A549 (cell line): ENCODE data around the gene GHDC. TPM values are rescaled to one million over a fixed set of nuclear protein-coding genes. Genes with fewer than 3 reads are reported as not detected.

ENCODE experiments used
- ATAC-seq, 2 experiments: fragments of 200-7000 bp in 1 of 2; fragments of >200 bp in 1 of 2; cut with Nextera tagmentation in 1 of 2; cut with Tn5 transposase in 1 of 2; 3 replicates each; pipeline versions ENCODE4 v1.8.0 to v1.9.1; 2018 to 2020; ENCODE audit warnings: mild to moderate bottlenecking in 1 of 2, moderate library complexity in 1 of 2
- CTCF ChIA-PET: fragments of 300-600 bp; sonication (Branson Sonifier 250); formaldehyde crosslinking; extraction: SDS; loops from one replicate; lab custom pipeline; 2021; ENCODE audit warnings: antibody characterized with exemption, inconsistent platforms; lab: Yijun Ruan, JAX
- POLR2A ChIA-PET: fragments of 350-600 bp; formaldehyde crosslinking; extraction: SDS; loops from one replicate; lab custom pipeline; 2021; ENCODE audit warnings: antibody characterized with exemption, inconsistent platforms; lab: Yijun Ruan, JAX
- DNase-seq, 2 experiments: peaks; one replicate each; pipeline versions ENCODE4 v3.0.0 to v3.0.0-alpha.2; 2011 to 2016; ENCODE audit warnings: low read depth in 1 of 2, low spot score in 1 of 2
- FAIRE-seq: peaks from 2 replicates; lab custom pipeline; 2011; peaks lifted over from hg19 to GRCh38; lab: Jason Lieb, UNC
- H3K27ac ChIP-seq, 2 experiments: fragments of >200 bp; sonication (Bioruptor Twin); formaldehyde crosslinking; 3 replicates each; pipeline ENCODE4 v1.5.1; 2016 to 2017
- H3K4me1 ChIP-seq: fragments of >200 bp; sonication (Bioruptor Twin); formaldehyde crosslinking; 3 replicates; pipeline ENCODE4 v1.6.1; 2016
- H3K4me2 ChIP-seq: fragments of >200 bp; sonication (Bioruptor Twin); formaldehyde crosslinking; 3 replicates; pipeline ENCODE4 v1.6.1; 2016
- H3K4me3 ChIP-seq: fragments of >200 bp; sonication (Bioruptor Twin); formaldehyde crosslinking; 3 replicates; pipeline ENCODE4 v1.5.1; 2016
- H3K9me3 ChIP-seq: fragments of >200 bp; sonication (Bioruptor Twin); formaldehyde crosslinking; 3 replicates; pipeline ENCODE4 v1.6.1; 2016
- ATOH8 ChIP-seq: fragments of 250-450 bp; sonication (Bioruptor Pico); IDR thresholded peaks from 2 replicates; pipeline ENCODE4 v1.5.0; 2020; ENCODE audit warnings: low read depth, mild to moderate bottlenecking, moderate library complexity
- BHLHE40 ChIP-seq: IDR thresholded peaks from 2 replicates; pipeline ENCODE4 v1.6.1; 2012; ENCODE audit warnings: low read depth, low read length, inconsistent platforms
- CEBPB ChIP-seq, 2 experiments: fragments of >200 bp in 1 of 2; sonication (Bioruptor Twin) in 1 of 2; formaldehyde crosslinking in 1 of 2; IDR thresholded peaks; 2 replicates each; pipeline ENCODE4 v1.6.1; 2012 to 2016
- CHD4 ChIP-seq: fragments of 200-600 bp; sonication (generic); IDR thresholded peaks from 2 replicates; pipeline ENCODE4 v1.6.1; 2016; ENCODE audit warnings: antibody characterized with exemption, mild to moderate bottlenecking, borderline replicate concordance
- CTCF ChIP-seq: fragments of >200 bp; sonication (Bioruptor Twin); formaldehyde crosslinking; IDR thresholded peaks from 3 replicates; pipeline ENCODE4 v1.5.1; 2016
- E2F6 ChIP-seq: IDR thresholded peaks from 2 replicates; pipeline ENCODE4 v1.6.1; 2012; ENCODE audit warnings: low read depth, borderline replicate concordance
- EHMT2 ChIP-seq: fragments of 200-600 bp; sonication (generic); IDR thresholded peaks from 2 replicates; pipeline ENCODE4 v1.6.1; 2016; ENCODE audit warnings: antibody characterized with exemption, low read depth, mild to moderate bottlenecking, moderate library complexity
- EP300 ChIP-seq, 2 experiments: fragments of >200 bp; sonication (Bioruptor Twin); formaldehyde crosslinking; IDR thresholded peaks; 2 replicates in 1 of 2; 3 replicates in 1 of 2; pipeline ENCODE4 v1.6.1; 2016 to 2017
- FOSB ChIP-seq: fragments of 250-450 bp; sonication (Bioruptor Pico); IDR thresholded peaks from 2 replicates; pipeline ENCODE4 v1.5.0; 2020; ENCODE audit warnings: mild to moderate bottlenecking, moderate library complexity
- GATA3 ChIP-seq: IDR thresholded peaks from 2 replicates; pipeline ENCODE4 v1.6.1; 2012; ENCODE audit warnings: borderline replicate concordance
- HDAC2 ChIP-seq: fragments of 200-600 bp; sonication (generic); IDR thresholded peaks from 2 replicates; pipeline ENCODE4 v1.6.1; 2016
- HES2 ChIP-seq: fragments of >200 bp; sonication (Bioruptor Twin); formaldehyde crosslinking; IDR thresholded peaks from 2 replicates; pipeline ENCODE4 v1.6.1; 2016
- HEYL ChIP-seq: fragments of 250-450 bp; sonication (Bioruptor Pico); IDR thresholded peaks from 2 replicates; pipeline ENCODE4 v1.8.0; 2021; ENCODE audit warnings: mild to moderate bottlenecking, moderate library complexity
- HOXA7 ChIP-seq: fragments of 250-450 bp; sonication (Bioruptor Pico); IDR thresholded peaks from 2 replicates; pipeline ENCODE4 v1.5.0; 2020; ENCODE audit warnings: mild to moderate bottlenecking, moderate library complexity
- HOXB13 ChIP-seq: fragments of 250-450 bp; sonication (Bioruptor Pico); IDR thresholded peaks from 2 replicates; pipeline ENCODE4 v1.5.0; 2020; ENCODE audit warnings: low read depth, mild to moderate bottlenecking, moderate library complexity
- HOXB5 ChIP-seq: fragments of 250-450 bp; sonication (Bioruptor Pico); IDR thresholded peaks from 2 replicates; pipeline ENCODE4 v1.5.0; 2020; ENCODE audit warnings: mild to moderate bottlenecking, moderate library complexity
- JUNB ChIP-seq: fragments of >200 bp; sonication (Bioruptor Twin); formaldehyde crosslinking; IDR thresholded peaks from 2 replicates; pipeline ENCODE4 v1.6.1; 2016
- MAFK ChIP-seq: fragments of 450-650 bp; IDR thresholded peaks from 2 replicates; pipeline ENCODE4 v1.6.1; 2014; ENCODE audit not compliant: partially characterized antibody
- MAX ChIP-seq: IDR thresholded peaks from 2 replicates; pipeline ENCODE4 v1.6.1; 2012
- MAZ ChIP-seq: fragments of 150-350 bp; IDR thresholded peaks from 2 replicates; pipeline ENCODE4 v1.6.1; 2014; ENCODE audit warnings: antibody characterized with exemption, low read depth, low read length, borderline replicate concordance
- PBX3 ChIP-seq: IDR thresholded peaks from 2 replicates; pipeline ENCODE4 v1.6.1; 2012
- PHF8 ChIP-seq: fragments of 200-600 bp; sonication (generic); IDR thresholded peaks from 2 replicates; pipeline ENCODE4 v1.6.1; 2016; ENCODE audit warnings: low read depth, mild to moderate bottlenecking, antibody characterized with exemption, moderate library complexity, borderline replicate concordance
- POLR2AphosphoS2 ChIP-seq: conservative IDR thresholded peaks from 2 replicates; pipeline ENCODE4 v1.6.1; 2012; ENCODE audit warnings: low read length, improper control_type of control experiment, inconsistent platforms
- RFX5 ChIP-seq: fragments of 450-650 bp; IDR thresholded peaks from 2 replicates; pipeline ENCODE4 v1.7.1; 2014; ENCODE audit warnings: antibody characterized with exemption, mild to moderate bottlenecking, moderate library complexity
- TFCP2L1 ChIP-seq: fragments of 250-450 bp; sonication (Bioruptor Pico); IDR thresholded peaks from 2 replicates; pipeline ENCODE4 v1.5.0; 2021; ENCODE audit warnings: mild to moderate bottlenecking
- USF2 ChIP-seq: fragments of 450-650 bp; IDR thresholded peaks from 2 replicates; pipeline ENCODE4 v1.6.1; 2014; ENCODE audit warnings: antibody characterized with exemption
- ZC3H11A ChIP-seq: fragments of 450-650 bp; IDR thresholded peaks from 2 replicates; pipeline ENCODE4 v1.6.1; 2014; ENCODE audit warnings: antibody characterized with exemption, mild to moderate bottlenecking
- ZFP36 ChIP-seq: fragments of 450-650 bp; IDR thresholded peaks from 2 replicates; pipeline ENCODE4 v1.6.1; 2014; ENCODE audit warnings: borderline replicate concordance; ENCODE audit not compliant: partially characterized antibody
- ZSCAN20 ChIP-seq: fragments of 250-450 bp; sonication (Bioruptor Pico); IDR thresholded peaks from 2 replicates; pipeline ENCODE4 v1.8.0; 2022; ENCODE audit warnings: mild to moderate bottlenecking, moderate library complexity
- WGBS: methylation state at CpG from one replicate; pipeline ENCODE4 v1.1.6; 2017; ENCODE audit errors: missing lambda C conversion rate; 5-methylcytosine and 5-hydroxymethylcytosine counted together
- polyA plus RNA-seq, 4 experiments: library from polyadenylated mRNA; depleted of rRNA in 3 of 4; stranded (reverse); fragments of >200 nt; fragmentation: RNase III in 1 of 4; extraction: RNeasy Plus Mini Kit Qiagen cat#74134 plus additional on column Dnase treatment in 1 of 4; gene quantifications; 2 replicates in 3 of 4; 3 replicates in 1 of 4; pipeline ENCODE4 v1.2.3, GENCODE V29; 2011 to 2017

GHDC gene
- polyA plus RNA-seq, 2 of the 4 experiments (the other 2 are of a cell fraction) = 12.3 to 23.4 TPM

- no peak overlapping the region for H3K4me2 ChIP-seq
- ATAC-seq = no peak
- ChIA-PET POLR2A (interaction anchor here (0.6 kb wide), 1 partner anchor 68 kb away, joined by 3 read pairs; the partner anchor contains the start of gene KAT2A), CTCF (interaction anchor here (0.9 to 1.3 kb wide), 9 partner anchors 26 to 216 kb away, joined by 3 to 4 read pairs (median 3); partner anchors contain the start of gene NKIRAS2)
- no peak overlapping the region for H3K4me3 ChIP-seq
- no peaks in the 10 kb centered on the region for H3K9me3 ChIP-seq
- H3K4me1 ChIP-seq = peaks cover 20% of the 10 kb centered on the region
- TF ChIP-seq HOXA7 (no peak), PHF8 (no peak), CHD4 (no peak), TFCP2L1 (CRISPR knock-in tag) (no peak), MAX (no peak), ZFP36 (no peak), GATA3 (no peak), EP300 (IDR thresholded peaks at IDR 0.05) (no peak), ZC3H11A (no peak), ZSCAN20 (CRISPR knock-in tag) (no peak), BHLHE40 (no peak), FOSB (CRISPR knock-in tag) (no peak), POLR2AphosphoS2 (no peak), HDAC2 (no peak), E2F6 (no peak), EHMT2 (no peak)
- no peak overlapping the region for H3K27ac ChIP-seq
- no peak for DNase-seq
- 85% methylated on average over 17 of the region's 19 CpGs for WGBS
- FAIRE-seq = no peak
These were observed 5.3 kb downstream of the GHDC start for GRCh38 chr17:42188749-42189650.

GRCh38 chr17:42187833-42188232, 6.5 kb downstream of the GHDC start:
- H3K4me3 ChIP-seq = no peak overlapping the region
- ChIA-PET POLR2A (interaction anchor here (0.9 kb wide), 1 partner anchor 51 kb away, joined by 5 read pairs; no protein-coding TSS in a partner anchor), CTCF (interaction anchor here (0.6 to 1.7 kb wide), 12 partner anchors 11 to 391 kb away, joined by 3 to 6 read pairs (median 3); no protein-coding TSS in a partner anchor)
- H3K9me3 ChIP-seq = no peaks in the 10 kb centered on the region
- no peak for ATAC-seq
- 50% methylated on average over 2 of the region's 2 CpGs for whole genome bisulfite sequencing
- peaks cover 22% of the 10 kb centered on the region for H3K4me1 ChIP-seq
- H3K4me2 ChIP-seq = no peak overlapping the region
- no peak for DNase-seq
- no peak for FAIRE-seq
- H3K27ac ChIP-seq = no peak overlapping the region
- TF ChIP-seq HOXA7 (no peak), PBX3 (no peak), HOXB5 (CRISPR knock-in tag) (no peak), HDAC2 (no peak), CEBPB (IDR thresholded peaks at IDR 0.05) (no peak), JUNB (no peak), HEYL (CRISPR knock-in tag) (no peak), RFX5 (no peak), CTCF (no peak), MAZ (no peak), HES2 (no peak), E2F6 (no peak), ATOH8 (CRISPR knock-in tag) (no peak), CHD4 (no peak), USF2 (no peak), MAFK (no peak), EHMT2 (no peak), HOXB13 (CRISPR knock-in tag) (no peak)
